Right lobe of liver (tissue), 4 donors: ENCODE results near the gene LSM6.

Experiments used
- CTCF ChIP-seq, 4 donors: fragments of 200-600 bp in 3 of 4; fragments of 450-650 bp in 1 of 4; IDR thresholded peaks; one replicate each; pipeline versions ENCODE4 v1.5.1 to v1.8.0; 2016 to 2022; ENCODE audit warnings: antibody characterized with exemption in 4 of 4, mild to moderate bottlenecking in 2 of 4
- POLR2A ChIP-seq: fragments of 450-650 bp; IDR thresholded peaks from one replicate; pipeline ENCODE4 v1.6.1; 2017; ENCODE audit warnings: antibody characterized with exemption, mild to moderate bottlenecking
- donor health status: DM: no; HTN: no; CAD: no.
- donor health status: DM: no; HTN: no; CAD: no.
- donor health status: DM: no; HTN: yes; CAD: no.

- no peak for TF ChIP-seq CTCF (IDR thresholded peaks at IDR 0.05)
- TF ChIP-seq POLR2A = no peak
Observed at GRCh38 chr4:146237092-146237491, 61.6 kb downstream of the LSM6 start.
